A549 treated with CpdA at 1 μM for 4 hours (cell line): Measurements from ENCODE around the gene DUS3L. TPM values are rescaled to one million over a fixed set of nuclear protein-coding genes. Genes with fewer than 3 reads are reported as not detected.

Experiments used
- total RNA-seq: library from RNA; stranded (reverse); fragments of 200-300 nt; extraction: Qiagen RNA extraction; gene quantifications from 5 replicates; pipeline ENCODE4 v1.2.3, GENCODE V29; 2022; ENCODE audit warnings: low read depth

DUS3L gene, protein sequence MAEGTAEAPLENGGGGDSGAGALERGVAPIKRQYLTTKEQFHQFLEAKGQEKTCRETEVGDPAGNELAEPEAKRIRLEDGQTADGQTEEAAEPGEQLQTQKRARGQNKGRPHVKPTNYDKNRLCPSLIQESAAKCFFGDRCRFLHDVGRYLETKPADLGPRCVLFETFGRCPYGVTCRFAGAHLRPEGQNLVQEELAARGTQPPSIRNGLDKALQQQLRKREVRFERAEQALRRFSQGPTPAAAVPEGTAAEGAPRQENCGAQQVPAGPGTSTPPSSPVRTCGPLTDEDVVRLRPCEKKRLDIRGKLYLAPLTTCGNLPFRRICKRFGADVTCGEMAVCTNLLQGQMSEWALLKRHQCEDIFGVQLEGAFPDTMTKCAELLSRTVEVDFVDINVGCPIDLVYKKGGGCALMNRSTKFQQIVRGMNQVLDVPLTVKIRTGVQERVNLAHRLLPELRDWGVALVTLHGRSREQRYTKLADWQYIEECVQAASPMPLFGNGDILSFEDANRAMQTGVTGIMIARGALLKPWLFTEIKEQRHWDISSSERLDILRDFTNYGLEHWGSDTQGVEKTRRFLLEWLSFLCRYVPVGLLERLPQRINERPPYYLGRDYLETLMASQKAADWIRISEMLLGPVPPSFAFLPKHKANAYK
- 27.8 to 31.9 TPM (median 30.1 TPM) in 5 replicates for total RNA-seq

DNA sequence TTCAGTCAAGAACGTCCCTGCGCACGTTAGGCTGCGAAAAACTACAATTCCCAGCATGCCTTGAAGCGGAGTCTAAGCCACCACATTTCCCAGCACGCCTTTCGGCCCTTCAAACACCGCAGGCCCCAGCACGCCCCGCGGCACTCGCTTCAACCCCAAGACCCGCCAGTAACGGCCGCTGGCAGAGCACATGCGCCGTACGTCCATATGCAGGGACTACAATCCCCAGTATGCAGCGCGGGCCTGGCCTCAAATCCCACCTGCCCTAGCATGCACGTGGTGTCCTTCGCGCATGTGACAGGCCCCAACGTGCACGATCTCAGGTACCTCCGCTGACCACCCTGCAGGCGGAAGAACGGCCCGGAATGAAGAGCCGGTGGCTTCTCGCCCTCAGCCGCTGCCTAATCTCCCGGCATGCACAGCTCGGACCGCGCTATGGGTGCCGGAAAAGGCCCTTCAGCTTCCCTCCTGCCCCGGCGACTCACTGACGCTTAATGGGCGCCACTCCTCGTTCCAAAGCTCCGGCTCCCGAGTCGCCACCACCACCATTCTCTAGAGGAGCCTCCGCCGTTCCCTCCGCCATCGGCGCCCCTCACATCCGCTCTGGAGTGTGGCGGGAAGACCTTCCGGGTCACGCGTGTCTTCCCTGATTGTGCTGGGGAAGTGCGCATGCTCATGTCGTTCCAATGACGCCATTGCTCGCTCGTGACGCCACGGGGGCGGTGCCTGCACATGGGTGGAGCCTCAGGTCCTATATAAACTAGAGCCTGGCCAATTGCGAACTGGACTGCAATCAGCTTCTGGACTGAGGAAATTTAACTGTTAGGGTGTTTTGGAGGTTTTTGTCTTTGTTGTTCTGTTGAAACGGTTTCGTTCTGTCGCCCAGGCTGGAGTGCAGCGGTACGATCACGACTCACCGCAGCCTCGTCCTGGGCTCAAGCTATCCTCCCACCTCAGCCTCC, at the start of gene DUS3L:
TSS of gene DUS3L (minus strand) at position 605 of the 962 bp plus-strand sequence. CDS start at position 583, 22 bp downstream.

DNA sequence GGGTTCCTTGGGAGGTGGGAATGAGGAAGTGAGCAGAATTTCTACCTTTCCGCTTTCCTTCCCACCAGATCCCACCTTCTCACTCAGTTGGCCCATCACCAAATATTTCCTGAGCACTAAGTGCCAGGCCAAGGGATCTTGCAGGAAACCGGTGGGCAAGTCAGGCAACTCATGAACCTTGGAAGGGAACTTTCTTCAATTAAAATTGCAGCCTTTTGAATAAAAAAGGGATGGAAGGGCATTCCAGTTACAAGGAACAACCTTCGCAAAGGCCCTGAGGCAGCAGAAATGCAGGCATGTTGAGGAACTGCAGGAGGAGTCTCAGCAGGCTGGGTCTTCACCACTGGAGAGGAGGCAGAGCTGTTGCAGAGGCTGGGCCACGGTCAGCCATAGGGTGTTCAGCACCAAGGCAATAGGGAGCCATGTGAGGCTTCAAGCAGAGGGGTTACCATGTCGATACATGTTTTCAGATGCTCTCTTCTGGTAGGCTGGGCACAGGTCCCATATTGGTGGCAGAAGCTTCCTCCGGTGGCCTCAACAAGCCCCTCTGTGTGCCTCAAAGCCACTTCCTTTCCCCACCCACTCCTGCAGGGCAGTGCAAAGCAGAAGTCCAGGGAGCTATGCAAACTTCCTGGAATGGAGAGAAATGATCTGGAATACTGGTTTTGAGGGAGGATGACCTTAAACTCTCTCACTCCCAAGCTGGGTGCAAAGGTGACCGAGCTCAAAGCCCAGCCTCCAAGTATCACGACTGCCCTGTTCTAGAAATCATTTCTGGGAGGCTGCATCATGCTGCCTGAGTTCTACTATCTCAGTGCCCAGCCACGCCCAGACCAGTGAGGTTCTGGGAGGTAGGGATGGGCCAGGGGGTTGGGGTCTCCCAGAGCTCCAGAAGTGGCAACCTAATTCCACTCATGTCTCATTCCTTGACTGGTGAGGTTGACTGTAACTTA, 48.4 kb upstream of the DUS3L start, which contains the start of gene FUT6:
TSS of gene FUT6 (minus strand) at position 638 of the 953 bp plus-strand sequence. CDS start 7,135 bp downstream, outside the sequence.

DNA sequence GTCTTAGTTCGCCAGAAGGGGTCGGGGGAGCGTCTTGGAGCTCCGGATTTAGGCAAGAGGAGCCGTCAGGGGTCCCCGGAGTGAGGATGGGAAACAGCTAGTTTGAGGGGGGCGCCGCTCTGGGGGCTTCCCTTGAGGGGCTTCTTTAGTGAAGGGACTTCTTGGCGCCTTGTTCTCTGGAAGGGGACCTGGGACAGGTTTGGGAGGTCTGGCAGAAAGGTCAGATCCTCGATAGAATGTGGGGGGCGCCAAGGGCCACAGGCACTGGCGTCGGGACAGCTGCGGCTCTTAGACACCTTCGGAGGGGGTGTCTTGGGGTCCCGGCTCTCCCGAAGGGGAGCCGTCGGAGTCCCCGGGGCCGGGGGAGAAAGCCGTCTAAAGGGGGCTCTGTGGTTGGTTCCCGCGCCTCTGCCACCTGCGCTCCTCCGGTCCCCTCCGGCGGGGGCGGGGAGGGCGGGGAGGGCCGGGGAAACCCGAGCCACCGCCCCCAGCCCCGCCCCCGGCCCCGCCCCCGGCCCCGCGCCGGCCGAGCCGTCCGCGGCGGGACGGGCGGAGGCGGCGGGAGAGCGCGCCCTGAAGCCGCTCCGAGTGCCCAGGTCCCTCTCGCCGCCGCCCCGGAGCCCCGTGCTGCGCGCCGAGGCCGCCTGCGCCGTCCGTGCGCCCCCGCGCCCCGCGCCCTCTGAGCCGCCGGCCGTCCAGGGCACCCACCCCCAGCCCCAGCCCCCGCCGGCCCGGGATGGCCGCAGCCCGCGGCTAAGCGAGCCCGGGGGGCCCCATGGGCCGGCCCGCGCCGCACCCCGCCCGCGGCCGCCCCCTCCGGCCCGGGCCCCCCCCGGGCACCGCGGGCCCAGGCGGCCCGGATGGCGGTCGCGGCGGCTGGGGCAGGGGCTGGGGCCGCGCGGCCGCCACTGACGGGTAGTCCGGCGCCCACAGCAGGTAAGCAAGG, 13.8 kb upstream of the DUS3L start, which contains the start of gene NRTN:
TSS of gene NRTN (plus strand) at position 552 of the 946 bp plus-strand sequence. CDS start 19,099 bp downstream, outside the sequence.

DNA sequence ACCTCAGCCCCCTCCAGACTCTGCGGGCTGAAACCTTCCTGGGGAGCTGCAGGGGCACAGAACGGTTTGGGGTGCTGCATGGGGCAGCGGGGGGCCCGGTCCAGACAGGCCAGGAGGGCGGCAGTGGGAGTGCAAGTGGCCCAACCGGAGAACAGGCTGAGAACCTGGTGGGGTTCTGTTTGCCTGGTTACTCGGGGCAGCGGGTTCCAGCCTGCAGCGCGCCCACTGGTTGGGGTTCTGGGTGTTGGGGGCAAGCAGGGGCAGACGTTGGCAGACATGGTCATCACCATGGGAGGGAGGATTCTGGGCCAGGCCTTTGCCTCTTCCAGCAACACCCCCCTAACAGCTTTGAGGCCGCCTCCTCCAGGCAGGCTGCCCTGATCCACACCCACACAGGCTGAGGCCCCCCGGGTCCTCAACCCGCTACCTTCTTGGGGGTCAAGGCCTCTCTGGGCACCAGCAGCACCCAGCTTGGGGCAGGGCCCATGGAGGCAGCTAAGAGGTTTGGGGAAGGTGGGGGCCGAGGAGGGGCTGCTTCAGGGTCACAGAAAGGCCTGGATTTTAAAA, 6.3 kb downstream of the DUS3L start, which contains the start of gene PRR22:
TSS of gene PRR22 (minus strand) at position 166 of the 567 bp plus-strand sequence. CDS start at position 80, 86 bp downstream.

Other genes starting within 250 kb of the DUS3L start
- 2.1 to 3.5 TPM (median 2.7 TPM) in 5 replicates for gene TINCR, start 223.2 kb downstream of the DUS3L start, total RNA-seq
- 31.1 to 44.9 TPM (median 39.8 TPM) in 5 replicates for gene SAFB2, start 168.4 kb downstream of the DUS3L start, total RNA-seq
- 58.8 to 63.8 TPM (median 62.6 TPM) in 5 replicates for gene SAFB, start 168.1 kb downstream of the DUS3L start, total RNA-seq
- gene MICOS13, start 110.6 kb downstream of the DUS3L start, total RNA-seq = 52.3 to 71.7 TPM (median 63.8 TPM) in 5 replicates
- 3.8 to 4.9 TPM (median 4.5 TPM) in 5 replicates for gene HSD11B1L, start 110.1 kb downstream of the DUS3L start, total RNA-seq
- 721 to 887 TPM (median 768 TPM) in 5 replicates for gene RPL36, start 100.9 kb downstream of the DUS3L start, total RNA-seq
- 47.0 to 62.5 TPM (median 60.5 TPM) in 5 replicates for gene LONP1, start 71.0 kb downstream of the DUS3L start, total RNA-seq
- 0.05 TPM in 1 of 5 replicates, not detected in the others for gene CATSPERD, start 70.5 kb downstream of the DUS3L start, total RNA-seq
- 1.4 to 3.2 TPM (median 2.7 TPM) in 5 replicates for gene PRR22, start 6.4 kb downstream of the DUS3L start, total RNA-seq
- gene NRTN, start 13.9 kb upstream of the DUS3L start, total RNA-seq = 0.27 to 0.96 TPM (median 0.58 TPM) in 5 replicates
- gene FUT6, start 48.5 kb upstream of the DUS3L start, total RNA-seq = not detected in 5 replicates
- 0.03 TPM in 1 of 5 replicates, not detected in the others for gene FUT3, start 60.3 kb upstream of the DUS3L start, total RNA-seq
- gene FUT5, start 79.4 kb upstream of the DUS3L start, total RNA-seq = not detected in 5 replicates
- gene NDUFA11, start 112.6 kb upstream of the DUS3L start, total RNA-seq = 196 to 305 TPM (median 288 TPM) in 5 replicates
- 0.36 to 0.64 TPM (median 0.48 TPM) in 5 replicates for gene VMAC, start 113.7 kb upstream of the DUS3L start, total RNA-seq
- gene CAPS, start 123.1 kb upstream of the DUS3L start, total RNA-seq = 0.91 to 1.5 TPM (median 1.1 TPM) in 5 replicates
- 43.7 to 50.9 TPM (median 45.8 TPM) in 5 replicates for gene RANBP3, start 187.0 kb upstream of the DUS3L start, total RNA-seq